Duodenal mucosa (tissue), 2 donors: ENCODE measurements around the gene MYL4.

Source experiments
- H3K27ac ChIP-seq: one replicate; pipeline ENCODE4 v1.7.0; 2013; ENCODE audit warnings: low read depth, low read length
- H3K27me3 ChIP-seq, 2 donors: one replicate each; pipeline ENCODE4 v1.7.0; 2013; ENCODE audit warnings: low read length in 2 of 2, control low read depth in 1 of 2; ENCODE audit not compliant: insufficient read depth in 2 of 2, control insufficient read depth in 1 of 2
- H3K36me3 ChIP-seq, 2 donors: one replicate each; pipeline ENCODE4 v1.7.0; 2013; ENCODE audit warnings: low read length in 2 of 2, control low read depth in 1 of 2; ENCODE audit not compliant: insufficient read depth in 2 of 2, control insufficient read depth in 1 of 2
- H3K4me1 ChIP-seq, 2 donors: one replicate each; pipeline ENCODE4 v1.7.0; 2013; ENCODE audit warnings: low read length in 2 of 2, control low read depth in 1 of 2; ENCODE audit not compliant: insufficient read depth in 2 of 2, control insufficient read depth in 1 of 2
- H3K4me3 ChIP-seq, 2 donors: one replicate each; pipeline ENCODE4 v1.7.0; 2013; ENCODE audit warnings: low read length in 2 of 2, low read depth in 1 of 2
- H3K9ac ChIP-seq, 2 donors: one replicate each; pipeline ENCODE4 v1.7.0; 2013; ENCODE audit warnings: low read length in 2 of 2, low read depth in 1 of 2
- H3K9me3 ChIP-seq, 2 donors: one replicate each; pipeline ENCODE4 v1.7.0; 2013; ENCODE audit warnings: low read length in 2 of 2, control low read depth in 1 of 2; ENCODE audit not compliant: control insufficient read depth in 1 of 2

Gene MYL4

DNA sequence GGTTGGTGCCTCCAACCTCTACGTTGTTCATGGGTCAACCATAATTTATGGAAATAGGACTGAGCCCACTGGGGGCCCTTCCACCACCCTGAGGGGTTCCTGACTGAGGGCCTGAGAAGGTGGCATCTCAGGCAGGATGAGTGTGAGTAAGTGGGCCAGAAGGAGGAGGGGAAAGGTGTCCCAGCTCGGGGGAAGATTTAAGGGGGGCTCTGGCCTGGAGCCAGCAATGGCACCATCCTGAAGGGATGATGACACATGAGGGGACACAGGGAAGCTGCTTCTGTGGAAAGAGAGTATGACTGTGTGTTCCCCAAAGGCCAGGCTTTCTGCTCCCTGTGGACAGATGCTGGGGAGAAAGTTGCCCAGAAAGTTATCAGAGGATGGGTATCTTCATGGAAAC lies 18.7 kb downstream of the MYL4 start:
- Histone ChIP-seq H3K27me3 (no peaks in the 10 kb centered on the region), H3K9me3 (no peaks in the 10 kb centered on the region), H3K4me1 (peaks cover 24 to 43% of the 10 kb centered on the region in 2 donors), H3K9ac (no peak overlapping the region), H3K27ac (no peak overlapping the region), H3K36me3 (no peaks in the 10 kb centered on the region), H3K4me3 (no peak overlapping the region)

- Histone ChIP-seq H3K9ac (peak overlapping the region; percentile 7 to 74), H3K4me3 (peak overlapping the region; percentile 31 to 67), H3K36me3 (no peaks in the 10 kb centered on the region), H3K27ac (no peak overlapping the region), H3K4me1 (peaks cover 15 to 29% of the 10 kb centered on the region in 2 donors), H3K27me3 (no peaks in the 10 kb centered on the region), H3K9me3 (no peaks in the 10 kb centered on the region)
These were observed 20.6 kb downstream of the MYL4 start for GRCh38 chr17:47229535-47230443.

DNA sequence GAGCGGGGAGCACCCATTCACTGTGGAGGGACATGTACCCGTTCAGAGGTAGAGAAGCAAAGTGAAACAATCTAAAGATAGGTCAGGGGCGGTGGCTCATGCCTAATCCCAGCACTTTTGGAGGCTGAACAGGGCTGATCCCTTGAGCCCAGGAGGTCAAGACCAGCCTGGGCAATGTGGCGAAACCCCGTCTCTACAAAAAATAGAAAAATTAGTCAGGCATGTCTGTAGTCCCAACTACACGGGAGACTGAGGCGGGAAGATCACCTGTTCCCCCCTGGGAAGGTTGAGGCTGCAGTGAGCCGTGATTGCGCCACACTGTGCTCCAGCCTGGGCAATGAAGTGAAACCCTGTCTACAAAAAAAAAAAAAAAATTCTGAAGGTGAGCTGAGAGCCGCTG lies 21.7 kb downstream of the MYL4 start:
- H3K4me3 ChIP-seq, result no peak overlapping the region
- peak overlapping the region; percentile 22 for H3K27ac ChIP-seq
- H3K4me1 ChIP-seq, result peaks cover 9 to 19% of the 10 kb centered on the region in 2 donors
- no peak overlapping the region for H3K9ac ChIP-seq
- H3K36me3 ChIP-seq, result no peaks in the 10 kb centered on the region
- no peaks in the 10 kb centered on the region for H3K27me3 ChIP-seq
- H3K9me3 ChIP-seq, result no peaks in the 10 kb centered on the region

- Histone ChIP-seq H3K9ac (no peak overlapping the region), H3K9me3 (no peaks in the 10 kb centered on the region), H3K36me3 (no peaks in the 10 kb centered on the region), H3K4me3 (no peak overlapping the region), H3K27me3 (no peaks in the 10 kb centered on the region), H3K27ac (no peak overlapping the region), H3K4me1 (peaks cover 9 to 14% of the 10 kb centered on the region in 2 donors)
These were observed 22.2 kb downstream of the MYL4 start for GRCh38 chr17:47231334-47231733.

- Histone ChIP-seq H3K4me3 (no peak overlapping the region), H3K27ac (no peak overlapping the region), H3K4me1 (peaks cover 9 to 12% of the 10 kb centered on the region in 2 donors), H3K27me3 (no peaks in the 10 kb centered on the region), H3K36me3 (no peaks in the 10 kb centered on the region), H3K9me3 (peaks cover 0 to under 1% of the 10 kb centered on the region in 2 donors), H3K9ac (no peak overlapping the region)
These were observed 22.7 kb downstream of the MYL4 start for GRCh38 chr17:47231866-47232265.

GRCh38 chr17:47232465-47232864 lies 23.3 kb downstream of the MYL4 start:
- no peak overlapping the region for H3K27ac ChIP-seq
- H3K9me3 ChIP-seq, result peaks cover 0 to 5% of the 10 kb centered on the region in 2 donors
- no peak overlapping the region for H3K9ac ChIP-seq

DNA sequence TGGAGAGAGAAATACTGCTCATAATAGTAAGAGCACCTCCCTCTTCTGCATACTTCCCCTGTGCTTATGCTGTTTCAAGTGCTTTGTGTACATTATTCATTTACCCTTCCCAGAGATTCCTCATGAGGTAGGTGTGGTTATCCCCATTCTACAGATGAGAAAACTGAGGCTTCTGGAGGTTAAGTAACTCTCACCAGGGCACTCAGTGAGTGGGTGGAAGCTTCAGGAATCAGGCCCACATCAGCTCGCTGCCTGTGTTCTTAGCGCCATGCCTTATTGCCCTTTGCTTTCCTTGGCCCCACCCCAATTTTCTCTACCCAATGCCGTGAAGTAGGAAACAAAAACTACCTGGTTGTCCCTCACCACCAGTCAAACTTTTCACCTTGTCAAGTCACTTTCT lies 26.4 kb downstream of the MYL4 start:
- H3K9ac ChIP-seq, result no peak overlapping the region
- no peaks in the 10 kb centered on the region for H3K27me3 ChIP-seq
- no peaks in the 10 kb centered on the region for H3K36me3 ChIP-seq
- H3K4me3 ChIP-seq, result no peak overlapping the region
- no peak overlapping the region for H3K27ac ChIP-seq
- peaks cover 0 to 5% of the 10 kb centered on the region in 2 donors for H3K9me3 ChIP-seq
- H3K4me1 ChIP-seq, result peaks cover 10 to 13% of the 10 kb centered on the region in 2 donors

More at GRCh38 chr17:47232465-47232864, 23.3 kb downstream of the MYL4 start:
- H3K36me3 ChIP-seq, result no peaks in the 10 kb centered on the region
- H3K27me3 ChIP-seq, result no peaks in the 10 kb centered on the region
- no peak overlapping the region for H3K4me3 ChIP-seq
- H3K4me1 ChIP-seq, result peaks cover 9 to 12% of the 10 kb centered on the region in 2 donors

- Histone ChIP-seq H3K9ac (no peak overlapping the region), H3K4me3 (no peak overlapping the region), H3K4me1 (peaks cover 11 to 12% of the 10 kb centered on the region in 2 donors), H3K27me3 (no peaks in the 10 kb centered on the region), H3K27ac (no peak overlapping the region), H3K9me3 (peaks cover 0 to 5% of the 10 kb centered on the region in 2 donors), H3K36me3 (no peaks in the 10 kb centered on the region)
These were observed 26.8 kb downstream of the MYL4 start for GRCh38 chr17:47235923-47236322.

GRCh38 chr17:47237841-47238240 lies 28.7 kb downstream of the MYL4 start:
- Histone ChIP-seq H3K4me3 (no peak overlapping the region), H3K4me1 (peaks cover 11 to 12% of the 10 kb centered on the region in 2 donors), H3K36me3 (no peaks in the 10 kb centered on the region), H3K9ac (no peak overlapping the region), H3K27me3 (no peaks in the 10 kb centered on the region), H3K27ac (no peak overlapping the region), H3K9me3 (peaks cover 0 to 5% of the 10 kb centered on the region in 2 donors)

DNA sequence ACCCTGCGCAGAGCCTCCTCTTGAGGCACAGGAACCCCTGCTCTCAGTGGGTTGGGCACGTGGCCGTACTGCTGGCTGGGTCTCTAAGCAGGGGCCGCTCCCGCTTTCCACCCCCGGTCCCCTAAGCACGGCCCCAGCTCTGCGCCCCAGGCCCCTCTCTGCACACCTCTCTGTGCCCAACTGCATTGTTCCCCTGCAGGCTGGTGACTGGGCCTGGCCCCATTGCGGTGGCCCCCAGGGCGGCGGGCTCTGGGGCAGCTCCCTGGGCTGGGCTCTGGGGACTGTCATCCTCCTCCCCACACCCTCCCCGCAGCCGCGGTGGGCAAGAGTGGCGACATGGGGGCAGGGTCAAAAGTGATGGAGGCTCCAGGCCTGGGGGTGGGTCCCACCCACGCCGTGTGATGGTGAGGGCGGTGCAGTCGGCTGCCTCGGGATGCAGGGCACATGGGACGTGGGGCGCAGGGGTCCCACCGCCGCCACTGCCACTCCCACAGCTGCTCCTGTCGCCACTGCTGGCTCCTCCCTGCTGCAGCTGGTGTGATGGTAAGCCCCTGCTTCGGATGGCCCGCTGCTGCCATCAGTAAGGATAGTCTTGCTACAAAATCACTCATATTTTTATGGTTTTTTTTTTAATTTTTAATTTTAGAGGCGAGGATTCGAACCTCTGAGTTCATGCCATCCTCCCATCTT lies 29.3 kb downstream of the MYL4 start:
- Histone ChIP-seq H3K27me3 (no peaks in the 10 kb centered on the region), H3K4me3 (no peak overlapping the region), H3K9ac (no peak overlapping the region), H3K27ac (no peak overlapping the region), H3K4me1 (peaks cover 11 to 12% of the 10 kb centered on the region in 2 donors), H3K9me3 (peaks cover 0 to 5% of the 10 kb centered on the region in 2 donors), H3K36me3 (no peaks in the 10 kb centered on the region)
